WTC11 (cell line): ENCODE data around the gene FCHSD2.

Experiments
- CTCF ChIP-seq: fragments of 200-600 bp; IDR thresholded peaks from 2 replicates; pipeline ENCODE4 v1.8.0; 2022; ENCODE audit warnings: antibody characterized with exemption
- FOXK1 ChIP-seq: sonication (generic); formaldehyde crosslinking; IDR thresholded peaks from 2 replicates; pipeline ENCODE4 v1.8.0; 2022; ENCODE audit warnings: mild to moderate bottlenecking, moderate library complexity, missing genetic modification reagents
- MAX ChIP-seq: sonication (generic); formaldehyde crosslinking; IDR thresholded peaks from 2 replicates; pipeline ENCODE4 v1.8.0; 2022; ENCODE audit warnings: mild to moderate bottlenecking, missing genetic modification reagents
- RELA ChIP-seq: sonication (generic); formaldehyde crosslinking; IDR thresholded peaks from 2 replicates; pipeline ENCODE4 v1.8.1; 2022; ENCODE audit warnings: missing genetic modification reagents, mild to moderate bottlenecking, borderline replicate concordance
- TF ChIP-seq, protein P1 (sequence below): sonication (generic); formaldehyde crosslinking; IDR thresholded peaks from 2 replicates; pipeline ENCODE4 v1.8.1; 2022; ENCODE audit warnings: low read depth, missing genetic modification reagents, borderline replicate concordance
- TF ChIP-seq, protein P2 (sequence below): sonication (generic); formaldehyde crosslinking; IDR thresholded peaks from 2 replicates; pipeline ENCODE4 v1.8.0; 2022; ENCODE audit warnings: missing genetic modification reagents

- TF ChIP-seq CTCF, result no peak
- no peak for TF ChIP-seq FOXK1 (CRISPR knock-in tag)
- TF ChIP-seq, protein P1, sequence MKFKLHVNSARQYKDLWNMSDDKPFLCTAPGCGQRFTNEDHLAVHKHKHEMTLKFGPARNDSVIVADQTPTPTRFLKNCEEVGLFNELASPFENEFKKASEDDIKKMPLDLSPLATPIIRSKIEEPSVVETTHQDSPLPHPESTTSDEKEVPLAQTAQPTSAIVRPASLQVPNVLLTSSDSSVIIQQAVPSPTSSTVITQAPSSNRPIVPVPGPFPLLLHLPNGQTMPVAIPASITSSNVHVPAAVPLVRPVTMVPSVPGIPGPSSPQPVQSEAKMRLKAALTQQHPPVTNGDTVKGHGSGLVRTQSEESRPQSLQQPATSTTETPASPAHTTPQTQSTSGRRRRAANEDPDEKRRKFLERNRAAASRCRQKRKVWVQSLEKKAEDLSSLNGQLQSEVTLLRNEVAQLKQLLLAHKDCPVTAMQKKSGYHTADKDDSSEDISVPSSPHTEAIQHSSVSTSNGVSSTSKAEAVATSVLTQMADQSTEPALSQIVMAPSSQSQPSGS (CRISPR knock-in tag), result no peak
- no peak for TF ChIP-seq MAX (CRISPR knock-in tag)
- TF ChIP-seq, protein P2, sequence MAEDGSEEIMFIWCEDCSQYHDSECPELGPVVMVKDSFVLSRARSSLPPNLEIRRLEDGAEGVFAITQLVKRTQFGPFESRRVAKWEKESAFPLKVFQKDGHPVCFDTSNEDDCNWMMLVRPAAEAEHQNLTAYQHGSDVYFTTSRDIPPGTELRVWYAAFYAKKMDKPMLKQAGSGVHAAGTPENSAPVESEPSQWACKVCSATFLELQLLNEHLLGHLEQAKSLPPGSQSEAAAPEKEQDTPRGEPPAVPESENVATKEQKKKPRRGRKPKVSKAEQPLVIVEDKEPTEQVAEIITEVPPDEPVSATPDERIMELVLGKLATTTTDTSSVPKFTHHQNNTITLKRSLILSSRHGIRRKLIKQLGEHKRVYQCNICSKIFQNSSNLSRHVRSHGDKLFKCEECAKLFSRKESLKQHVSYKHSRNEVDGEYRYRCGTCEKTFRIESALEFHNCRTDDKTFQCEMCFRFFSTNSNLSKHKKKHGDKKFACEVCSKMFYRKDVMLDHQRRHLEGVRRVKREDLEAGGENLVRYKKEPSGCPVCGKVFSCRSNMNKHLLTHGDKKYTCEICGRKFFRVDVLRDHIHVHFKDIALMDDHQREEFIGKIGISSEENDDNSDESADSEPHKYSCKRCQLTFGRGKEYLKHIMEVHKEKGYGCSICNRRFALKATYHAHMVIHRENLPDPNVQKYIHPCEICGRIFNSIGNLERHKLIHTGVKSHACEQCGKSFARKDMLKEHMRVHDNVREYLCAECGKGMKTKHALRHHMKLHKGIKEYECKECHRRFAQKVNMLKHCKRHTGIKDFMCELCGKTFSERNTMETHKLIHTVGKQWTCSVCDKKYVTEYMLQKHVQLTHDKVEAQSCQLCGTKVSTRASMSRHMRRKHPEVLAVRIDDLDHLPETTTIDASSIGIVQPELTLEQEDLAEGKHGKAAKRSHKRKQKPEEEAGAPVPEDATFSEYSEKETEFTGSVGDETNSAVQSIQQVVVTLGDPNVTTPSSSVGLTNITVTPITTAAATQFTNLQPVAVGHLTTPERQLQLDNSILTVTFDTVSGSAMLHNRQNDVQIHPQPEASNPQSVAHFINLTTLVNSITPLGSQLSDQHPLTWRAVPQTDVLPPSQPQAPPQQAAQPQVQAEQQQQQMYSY (CRISPR knock-in tag), result no peak
- no peak for TF ChIP-seq RELA (CRISPR knock-in tag)
Measured at GRCh38 chr11:72824811-72825505, 317.2 kb downstream of the FCHSD2 start.
